BE2C (cell line): Measurements from ENCODE around the gene OSBPL6. TPM values are rescaled to one million over a fixed set of nuclear protein-coding genes. Genes with fewer than 3 reads are reported as not detected.
"Not testable (repeated sequence)": the region's sequence is repeated elsewhere in the genome, so short reads cannot be mapped to it uniquely, and the experiment has no call there.

Experiments used
- DNase-seq: peaks from one replicate; pipeline ENCODE4 v3.0.0-alpha.2; 2020
- H3K27me3 ChIP-seq: fragments of 250-450 bp; sonication (Bioruptor Pico); 2 replicates; pipeline ENCODE4 v1.5.1; 2020; ENCODE audit warnings: mild to moderate bottlenecking
- H3K36me3 ChIP-seq: fragments of 250-450 bp; sonication (Bioruptor Pico); 2 replicates; pipeline ENCODE4 v1.5.1; 2020; ENCODE audit warnings: mild to moderate bottlenecking
- H3K4me1 ChIP-seq: fragments of 250-450 bp; sonication (Bioruptor Pico); 2 replicates; pipeline ENCODE4 v1.5.1; 2020
- H3K4me3 ChIP-seq: 2 replicates; pipeline ENCODE4 v1.5.1; 2011; ENCODE audit warnings: low read depth, low read length
- H3K9me3 ChIP-seq: fragments of 250-450 bp; sonication (Bioruptor Pico); 2 replicates; pipeline ENCODE4 v1.5.1; 2020
- polyA plus RNA-seq: library from polyadenylated mRNA; unstranded; fragments of >200 nt; gene quantifications from one replicate; pipeline ENCODE4 v1.2.1, GENCODE V29; 2012; ENCODE audit warnings: low read depth, missing spikeins; ENCODE audit not compliant: insufficient read length, insufficient read depth
- TF ChIP-seq, protein P1 (sequence below): IDR thresholded peaks from 2 replicates; pipeline ENCODE4 v1.5.1; 2012; ENCODE audit warnings: mild to moderate bottlenecking, low read depth, low read length

OSBPL6 gene
- 2.5 TPM for polyA plus RNA-seq

DNA sequence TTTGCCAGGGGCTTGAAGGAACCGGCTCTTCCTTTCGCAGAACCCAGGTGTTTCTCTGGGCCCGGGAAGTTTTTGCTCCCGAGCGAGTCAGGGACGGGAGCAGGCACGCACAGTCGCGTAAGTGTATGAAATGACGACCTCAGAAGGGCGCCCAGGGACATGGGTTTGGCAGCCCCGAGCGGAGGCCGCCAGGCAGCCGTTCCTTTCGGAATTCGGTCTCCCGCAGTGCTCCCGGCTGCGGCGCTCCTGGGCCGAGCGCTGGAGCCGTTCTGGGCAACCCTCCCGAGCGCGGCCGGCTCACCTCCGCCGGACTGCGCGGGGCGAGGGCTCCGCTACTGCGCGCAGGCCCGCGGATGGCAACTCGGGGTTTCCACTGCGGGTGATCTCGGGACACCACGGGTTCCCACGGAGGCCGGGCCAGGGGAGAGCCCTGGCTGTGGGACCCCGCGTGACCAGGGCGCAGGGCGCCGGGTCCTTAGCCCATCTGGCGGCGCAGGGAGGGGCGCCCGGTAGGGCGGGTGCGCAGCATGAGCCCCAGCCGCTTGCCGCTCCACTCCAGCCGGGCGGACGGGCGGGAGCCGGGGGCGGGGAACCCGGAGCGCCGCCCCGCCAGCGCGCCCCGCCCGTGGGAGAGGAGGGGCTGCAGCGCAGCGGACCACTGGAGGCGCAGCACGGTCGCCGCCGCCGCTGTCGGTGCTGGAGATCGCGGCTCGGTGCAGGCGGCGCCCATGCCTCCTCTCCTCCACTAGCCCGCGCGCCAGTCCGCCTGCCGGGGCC lies at the start of gene OSBPL6:
Gene OSBPL6 (plus strand): TSS at position 690 of the 777 bp plus-strand sequence. CDS start 111,673 bp downstream, outside the sequence.
- no peaks in the 10 kb centered on the region for H3K27me3 ChIP-seq
- H3K4me3 ChIP-seq: peak within 1 kb of the TSS; percentile 78

GRCh38 chr2:178152033-178152432 lies 42.3 kb upstream of the OSBPL6 start:
- Histone ChIP-seq H3K9me3 (no peaks in the 10 kb centered on the region), H3K27me3 (no peaks in the 10 kb centered on the region), H3K4me3 (no peak overlapping the region), H3K36me3 (no peaks in the 10 kb centered on the region), H3K4me1 (no peaks in the 10 kb centered on the region)
- DNase-seq: no peak
- TF ChIP-seq, protein P1, sequence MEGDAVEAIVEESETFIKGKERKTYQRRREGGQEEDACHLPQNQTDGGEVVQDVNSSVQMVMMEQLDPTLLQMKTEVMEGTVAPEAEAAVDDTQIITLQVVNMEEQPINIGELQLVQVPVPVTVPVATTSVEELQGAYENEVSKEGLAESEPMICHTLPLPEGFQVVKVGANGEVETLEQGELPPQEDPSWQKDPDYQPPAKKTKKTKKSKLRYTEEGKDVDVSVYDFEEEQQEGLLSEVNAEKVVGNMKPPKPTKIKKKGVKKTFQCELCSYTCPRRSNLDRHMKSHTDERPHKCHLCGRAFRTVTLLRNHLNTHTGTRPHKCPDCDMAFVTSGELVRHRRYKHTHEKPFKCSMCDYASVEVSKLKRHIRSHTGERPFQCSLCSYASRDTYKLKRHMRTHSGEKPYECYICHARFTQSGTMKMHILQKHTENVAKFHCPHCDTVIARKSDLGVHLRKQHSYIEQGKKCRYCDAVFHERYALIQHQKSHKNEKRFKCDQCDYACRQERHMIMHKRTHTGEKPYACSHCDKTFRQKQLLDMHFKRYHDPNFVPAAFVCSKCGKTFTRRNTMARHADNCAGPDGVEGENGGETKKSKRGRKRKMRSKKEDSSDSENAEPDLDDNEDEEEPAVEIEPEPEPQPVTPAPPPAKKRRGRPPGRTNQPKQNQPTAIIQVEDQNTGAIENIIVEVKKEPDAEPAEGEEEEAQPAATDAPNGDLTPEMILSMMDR: no peak

More for the DNA sequence above, at the start of gene OSBPL6:
- Histone ChIP-seq H3K9me3 (no peaks in the 10 kb centered on the region), H3K36me3 (no peaks in the 10 kb centered on the region), H3K4me1 (no peaks in the 10 kb centered on the region)
- DNase-seq: peak; percentile 83
- TF ChIP-seq, protein P1: no peak

DNA sequence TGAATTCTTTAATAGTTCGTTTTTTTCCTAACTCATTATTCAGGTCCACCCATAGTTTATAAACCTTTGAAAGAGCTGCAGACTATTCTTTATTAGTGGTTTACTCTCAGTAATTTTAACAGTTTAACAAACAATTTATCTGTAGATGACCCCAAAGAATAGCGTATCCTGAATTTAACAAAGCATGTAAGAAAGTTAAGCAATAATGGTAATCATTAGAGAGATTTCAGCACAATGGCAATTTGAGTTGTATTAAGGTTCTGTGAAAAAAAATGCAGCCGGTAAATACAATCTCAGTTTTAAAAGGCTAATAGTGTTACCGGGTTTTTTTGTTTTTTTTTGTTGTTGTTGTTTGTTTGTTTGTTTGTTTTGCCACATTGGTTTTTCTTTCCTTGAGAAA lies 41.8 kb upstream of the OSBPL6 start:
- H3K4me1 ChIP-seq: no peaks in the 10 kb centered on the region
- H3K4me3 ChIP-seq: no peak overlapping the region
- H3K27me3 ChIP-seq: no peaks in the 10 kb centered on the region
- no peaks in the 10 kb centered on the region for H3K9me3 ChIP-seq
- DNase-seq: no peak
- TF ChIP-seq, protein P1: no peak
- no peaks in the 10 kb centered on the region for H3K36me3 ChIP-seq

DNA sequence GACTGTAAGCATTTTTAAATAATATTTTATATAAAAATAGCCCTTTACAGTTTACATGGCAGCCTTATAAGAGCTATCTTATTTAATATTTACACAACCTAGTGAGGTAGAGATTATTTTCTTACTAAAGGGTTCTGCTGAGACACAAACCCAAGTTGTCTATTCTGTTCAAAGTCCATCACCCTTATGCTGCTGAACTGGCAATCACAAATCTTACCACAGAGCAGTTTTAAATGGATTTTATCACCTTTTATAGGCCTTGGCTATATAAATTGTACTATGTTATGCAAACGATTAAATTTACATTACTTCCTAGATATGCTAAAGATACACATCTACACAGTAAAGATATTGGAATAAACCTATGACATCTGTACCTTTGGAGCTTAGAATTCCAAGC lies 41.3 kb upstream of the OSBPL6 start:
- H3K36me3 ChIP-seq: no peaks in the 10 kb centered on the region
- TF ChIP-seq, protein P1: no peak
- H3K9me3 ChIP-seq: no peaks in the 10 kb centered on the region
- no peaks in the 10 kb centered on the region for H3K27me3 ChIP-seq
- DNase-seq: no peak
- H3K4me3 ChIP-seq: no peak overlapping the region
- no peaks in the 10 kb centered on the region for H3K4me1 ChIP-seq

DNA sequence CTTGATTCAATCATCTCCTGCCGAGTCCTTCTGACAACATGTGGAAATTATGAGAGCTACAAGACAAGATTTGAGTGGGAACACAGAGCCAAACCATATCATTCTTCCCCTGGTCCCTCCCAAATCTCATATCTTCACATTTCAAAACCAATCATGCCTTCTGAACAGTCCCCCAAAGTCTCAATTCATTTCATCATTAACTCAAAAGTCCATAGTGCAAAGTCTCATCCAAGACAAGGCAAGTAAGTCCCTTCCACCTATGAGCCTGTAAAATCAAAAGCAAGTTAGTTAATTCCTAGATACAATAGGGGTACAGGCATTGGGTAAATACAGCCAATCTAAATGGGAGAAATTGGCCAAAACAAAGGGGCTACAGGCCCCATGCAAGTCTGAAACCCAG lies 40.4 kb upstream of the OSBPL6 start:
- H3K4me1 ChIP-seq, H3K36me3 ChIP-seq, H3K9me3 ChIP-seq, H3K4me3 ChIP-seq, DNase-seq, H3K27me3 ChIP-seq: not testable (repeated sequence)

GRCh38 chr2:178155524-178155923 lies 38.8 kb upstream of the OSBPL6 start:
- TF ChIP-seq, protein P1: no peak
- H3K36me3 ChIP-seq: no peaks in the 10 kb centered on the region
- no peak overlapping the region for H3K4me3 ChIP-seq
- no peak for DNase-seq
- no peaks in the 10 kb centered on the region for H3K4me1 ChIP-seq
- H3K9me3 ChIP-seq: no peaks in the 10 kb centered on the region
- no peaks in the 10 kb centered on the region for H3K27me3 ChIP-seq
